Colonic mucosa (tissue), 4 donors: Measurements from ENCODE around the gene CAPZB. TPM values are rescaled to one million over a fixed set of nuclear protein-coding genes. Genes with fewer than 3 reads are reported as not detected.

Experiments
- DNase-seq: peaks from one replicate; pipeline ENCODE4 v3.0.0-alpha.2; 2020
- H3K27ac ChIP-seq: fragments of 200-600 bp; one replicate; pipeline ENCODE4 v1.8.0; 2021
- H3K27me3 ChIP-seq: fragments of 200-600 bp; one replicate; pipeline ENCODE4 v1.8.0; 2021
- H3K36me3 ChIP-seq: fragments of 200-600 bp; one replicate; pipeline ENCODE4 v1.8.0; 2021
- H3K4me1 ChIP-seq: fragments of 200-600 bp; one replicate; pipeline ENCODE4 v1.8.0; 2021; ENCODE audit warnings: mild to moderate bottlenecking
- H3K4me3 ChIP-seq: fragments of 200-600 bp; one replicate; pipeline ENCODE4 v1.8.0; 2021
- H3K9ac ChIP-seq, 2 donors: one replicate each; pipeline ENCODE4 v1.7.0; 2013; ENCODE audit warnings: control low read depth in 2 of 2, low read depth in 2 of 2, low read length in 2 of 2
- H3K9me3 ChIP-seq: fragments of 200-600 bp; one replicate; pipeline ENCODE4 v1.8.0; 2021
- CTCF ChIP-seq: fragments of 200-600 bp; IDR thresholded peaks from one replicate; pipeline ENCODE4 v1.8.0; 2022; ENCODE audit warnings: antibody characterized with exemption, mild to moderate bottlenecking
- intact Hi-C: fragments of 100-400 bp; cut with DNase I; formaldehyde crosslinking; loops from one replicate; pipeline ENCODE4 v1.14.1; 2022
- total RNA-seq, 2 donors: library from RNA; stranded (reverse); fragmentation: NEBNext Ultra II Directional in 1 of 2; extraction: Animal tissue kit (Norgen Biotek cat#: 25700) in 1 of 2; gene quantifications; one replicate each; pipeline ENCODE4 v1.2.1, GENCODE V29; 2021
- donor health status: healthy.
- donor health status: DM: no; HTN: no; CAD: no.
- donor health status: DM: no; HTN: no; CAD: no.

The CAPZB gene
- total RNA-seq, 2 donors from 2014 or later = 397 to 407 TPM

DNA sequence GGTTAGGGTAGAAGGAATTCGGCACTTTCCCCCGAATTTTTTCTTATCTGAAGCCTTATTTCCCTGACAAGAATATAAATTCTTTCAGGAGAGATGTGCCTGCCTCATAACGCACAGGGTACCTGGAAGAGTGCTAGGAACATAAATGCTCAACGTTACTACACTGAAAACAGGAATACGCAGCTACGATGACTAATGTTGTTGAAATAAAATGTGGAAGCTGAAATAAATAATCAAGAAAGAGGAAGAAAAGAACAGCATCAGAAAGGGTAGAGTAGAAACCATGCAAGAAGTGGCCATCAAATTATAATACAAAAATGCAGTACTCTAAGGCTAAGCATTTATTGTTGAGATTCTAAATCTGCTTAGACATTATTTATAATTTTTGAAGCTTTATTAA lies 139.3 kb downstream of the CAPZB start:
- intact Hi-C loops = loop anchor here (5.0 kb wide), 1 partner anchor 236 kb away; no protein-coding TSS in a partner anchor
- Histone ChIP-seq H3K9me3 (no peaks in the 10 kb centered on the region), H3K27ac (no peak overlapping the region), H3K9ac (no peak overlapping the region), H3K36me3 (peaks cover 20% of the 10 kb centered on the region), H3K4me1 (no peaks in the 10 kb centered on the region), H3K27me3 (no peaks in the 10 kb centered on the region), H3K4me3 (no peak overlapping the region)
- DNase-seq = no peak
- TF ChIP-seq CTCF = no peak

- intact Hi-C loops = loop anchor here (5.0 kb wide), 1 partner anchor 237 kb away; no protein-coding TSS in a partner anchor
- H3K4me1 ChIP-seq = no peaks in the 10 kb centered on the region
- DNase-seq = no peak
Measured at GRCh38 chr1:19345391-19345790, 139.9 kb downstream of the CAPZB start.

GRCh38 chr1:19344831-19345230 lies 140.5 kb downstream of the CAPZB start:
- Histone ChIP-seq H3K4me3 (no peak overlapping the region), H3K27me3 (no peaks in the 10 kb centered on the region), H3K27ac (no peak overlapping the region), H3K9me3 (no peaks in the 10 kb centered on the region), H3K36me3 (peaks cover 16% of the 10 kb centered on the region), H3K9ac (no peak overlapping the region), H3K4me1 (no peaks in the 10 kb centered on the region)
- no peak for DNase-seq
- no peak for TF ChIP-seq CTCF
- intact Hi-C loops = loop anchor here (5.0 kb wide), 2 partner anchors 237 to 307 kb away; no protein-coding TSS in a partner anchor

More at GRCh38 chr1:19345391-19345790, 139.9 kb downstream of the CAPZB start:
- Histone ChIP-seq H3K27me3 (no peaks in the 10 kb centered on the region), H3K9me3 (no peaks in the 10 kb centered on the region), H3K36me3 (peaks cover 20% of the 10 kb centered on the region), H3K9ac (no peak overlapping the region), H3K27ac (no peak overlapping the region), H3K4me3 (no peak overlapping the region)
- no peak for TF ChIP-seq CTCF

DNA sequence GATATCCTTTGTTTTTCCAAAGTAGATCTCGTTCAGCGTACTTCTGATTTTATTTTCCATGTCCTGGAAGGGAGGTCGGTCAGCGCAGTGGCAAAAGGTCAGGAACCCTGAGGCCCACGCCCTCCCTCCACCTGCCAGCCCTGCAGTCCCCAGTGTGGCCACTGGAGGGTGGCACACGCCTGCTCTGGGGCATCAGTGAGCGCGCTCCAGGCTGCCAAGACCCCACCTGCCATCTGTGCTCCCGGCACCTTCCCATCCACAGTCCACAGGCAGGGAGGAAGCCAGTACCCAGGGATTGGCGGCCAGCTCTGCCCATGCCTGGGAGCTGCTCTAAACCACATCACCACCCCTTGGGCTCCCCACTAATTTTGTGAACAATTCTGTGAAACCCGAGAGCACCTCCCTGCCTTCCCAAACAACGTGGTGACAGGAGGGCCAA lies 140.9 kb downstream of the CAPZB start:
- peaks cover 12% of the 10 kb centered on the region for H3K36me3 ChIP-seq
- intact Hi-C loops = loop anchor here (5.0 kb wide), 1 partner anchor 308 kb away; no protein-coding TSS in a partner anchor

DNA sequence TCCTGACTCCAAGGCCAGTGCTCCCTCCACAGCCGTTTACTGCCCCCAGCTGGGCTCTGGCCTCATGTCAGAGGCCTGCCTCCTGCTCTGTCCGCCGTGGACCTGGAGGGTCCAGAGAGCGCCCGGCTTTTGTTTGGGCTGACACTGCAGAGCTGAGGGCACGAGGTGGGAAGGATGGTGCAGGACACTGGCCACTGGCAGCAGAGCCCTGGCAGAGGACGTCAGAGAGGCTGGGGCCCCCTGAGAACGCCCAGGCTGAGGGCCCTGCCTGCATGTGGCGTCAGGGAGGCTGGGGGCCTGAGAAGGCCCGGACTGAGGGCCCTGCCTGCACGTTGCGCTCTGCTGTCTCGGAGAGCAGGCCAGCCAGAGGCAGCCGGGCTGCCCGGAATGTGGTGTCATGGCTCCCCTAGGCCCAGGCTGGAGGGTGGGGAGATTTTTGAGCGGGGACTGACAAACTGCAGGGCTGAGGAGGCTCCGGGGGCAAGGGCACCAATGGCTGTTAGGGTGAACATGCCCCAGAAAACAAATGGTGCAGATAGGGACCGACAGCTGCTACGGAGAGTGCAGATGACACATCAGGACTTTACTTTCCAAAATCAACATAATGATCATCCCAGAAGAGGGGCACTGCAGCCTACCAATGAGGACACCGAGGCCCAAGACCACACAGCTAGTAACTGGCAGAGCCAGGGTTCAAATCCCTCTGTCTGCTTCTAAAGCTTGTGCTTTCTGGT lies 141.6 kb downstream of the CAPZB start:
- Histone ChIP-seq H3K4me3 (no peak overlapping the region), H3K36me3 (peaks cover 12% of the 10 kb centered on the region), H3K9ac (no peak overlapping the region), H3K27ac (no peak overlapping the region), H3K9me3 (no peaks in the 10 kb centered on the region), H3K4me1 (no peaks in the 10 kb centered on the region), H3K27me3 (no peaks in the 10 kb centered on the region)
- no peak for TF ChIP-seq CTCF
- DNase-seq = no peak
- intact Hi-C loops = loop anchor here (5.0 kb wide), 1 partner anchor 309 kb away; no protein-coding TSS in a partner anchor

More for the DNA sequence above, 140.9 kb downstream of the CAPZB start:
- H3K27ac ChIP-seq = no peak overlapping the region
- no peaks in the 10 kb centered on the region for H3K4me1 ChIP-seq
- no peaks in the 10 kb centered on the region for H3K9me3 ChIP-seq
- no peak overlapping the region for H3K9ac ChIP-seq
- peak; percentile 69 for DNase-seq
- H3K27me3 ChIP-seq = no peaks in the 10 kb centered on the region
- TF ChIP-seq CTCF = peak; percentile 91
- H3K4me3 ChIP-seq = no peak overlapping the region
